SH-SY5Y (cell line): Measurements from ENCODE around the gene MND1.

Experiments used
- GATA2 ChIP-seq: IDR thresholded peaks from 2 replicates; pipeline ENCODE4 v1.6.1; 2011; ENCODE audit warnings: mild to moderate bottlenecking, low read depth, low read length
- GATA3 ChIP-seq: IDR thresholded peaks from 2 replicates; pipeline ENCODE4 v1.6.1; 2011; ENCODE audit warnings: low read depth, mild to moderate bottlenecking, low read length, moderate library complexity

DNA sequence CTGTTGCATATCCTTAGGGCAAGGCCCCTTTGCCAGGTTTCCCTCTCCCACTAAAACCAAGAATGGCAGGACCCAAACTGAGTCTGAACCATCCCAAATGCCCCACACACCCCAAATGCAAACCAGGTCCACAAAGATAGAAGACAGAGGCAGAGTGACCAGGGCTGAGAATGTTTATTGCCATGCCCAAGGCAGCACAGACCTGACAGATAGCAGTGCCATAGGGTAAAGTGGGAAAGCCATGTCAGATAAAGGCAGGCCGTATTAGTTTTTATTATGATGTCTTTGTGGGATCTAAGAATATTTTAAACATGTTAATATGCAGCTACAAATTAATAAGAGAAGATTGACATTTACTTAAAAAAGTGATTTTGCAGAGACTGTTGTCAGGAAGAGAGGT lies 29.6 kb upstream of the MND1 start:
- TF ChIP-seq GATA2 (0 out of 2 replicates have a peak, but pooled peaks have one; percentile 19), GATA3 (no peak)
